GM20000 (cell line): Measurements from ENCODE around the gene ZNF511.

Source experiments
- DNase-seq: peaks from one replicate; pipeline ENCODE4 v3.0.0; 2012; ENCODE audit warnings: low spot score
- CTCF ChIP-seq: IDR thresholded peaks from 2 replicates; pipeline ENCODE4 v1.5.1; 2012; ENCODE audit warnings: mild to moderate bottlenecking, control low read depth; ENCODE audit errors: extremely low read depth, missing control alignments

ZNF511 gene

DNA sequence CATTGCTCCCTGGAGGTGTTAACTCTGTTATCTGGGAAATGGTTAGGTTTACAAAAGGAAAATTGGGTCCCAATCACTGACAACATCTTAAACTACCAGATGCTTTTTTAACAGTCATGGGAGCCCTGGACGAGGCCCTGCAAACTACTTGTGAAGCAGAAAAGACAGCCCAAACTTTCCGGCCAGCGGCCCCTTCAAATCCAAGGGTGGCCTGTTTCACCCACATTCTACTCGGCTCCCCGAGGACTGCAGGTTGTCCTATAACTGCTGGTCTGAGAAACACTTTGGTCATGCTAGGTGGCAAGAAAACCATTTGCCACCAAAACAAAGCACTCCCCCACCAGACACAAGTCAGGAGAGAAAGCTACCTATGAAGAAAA, 2.6 kb upstream of the ZNF511 start:
- DNase-seq = peak; percentile 17
- TF ChIP-seq CTCF = no peak

- no peak for DNase-seq
These were observed 1.8 kb upstream of the ZNF511 start for GRCh38 chr10:133306941-133307379.

GRCh38 chr10:133307776-133308420, 816 bp upstream of the ZNF511 start:
- peak; percentile 81 for DNase-seq
- peak; percentile 92 for TF ChIP-seq CTCF

More at GRCh38 chr10:133306941-133307379, 1.8 kb upstream of the ZNF511 start:
- no peak for TF ChIP-seq CTCF

- peak; percentile 98 for DNase-seq
- no peak for TF ChIP-seq CTCF
These were observed 496 bp downstream of the ZNF511 start for GRCh38 chr10:133309100-133309719.

- DNase-seq = no peak
- TF ChIP-seq CTCF = no peak
These were observed 1.1 kb downstream of the ZNF511 start for GRCh38 chr10:133309720-133310398.

- no peak for TF ChIP-seq CTCF
- no peak for DNase-seq
These were observed 1.7 kb downstream of the ZNF511 start for GRCh38 chr10:133310399-133310755.

DNA sequence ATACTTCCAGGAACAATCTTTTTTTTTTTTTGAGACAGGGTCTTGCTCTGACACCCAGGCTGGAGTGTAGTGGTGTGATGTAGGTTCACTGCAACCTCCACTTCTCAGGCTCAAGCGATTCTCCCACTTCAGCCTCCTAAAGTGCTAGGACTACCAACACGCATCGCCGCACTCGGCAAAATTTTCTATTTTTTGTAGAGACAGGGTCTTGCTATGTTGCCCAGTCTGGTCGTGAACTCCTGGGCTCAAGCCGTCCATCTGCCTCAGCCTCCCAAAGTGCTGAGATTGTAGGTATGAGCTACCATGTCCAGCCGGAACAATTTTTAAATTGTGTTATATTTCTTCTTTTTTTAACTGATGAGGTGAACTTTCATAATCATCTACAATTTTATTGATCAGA, 2.1 kb downstream of the ZNF511 start:
- DNase-seq = no peak
- no peak for TF ChIP-seq CTCF
